ENCODE data around the gene KXD1.

KXD1 gene

GRCh38 chr19:18559685-18560084 is 2.0 kb downstream of the KXD1 start:
- H3K36me3 ChIP-seq (ENCODE audit: control insufficient read depth, low read length), result peaks cover 29% of the 10 kb centered on the region
- no peaks in the 10 kb centered on the region for H4K20me1 ChIP-seq (ENCODE audit: control insufficient read depth, insufficient read depth, low read depth, low read length)
- no peaks in the 10 kb centered on the region for H3F3A ChIP-seq (ENCODE audit: control insufficient read depth, insufficient read depth)
- peak overlapping the region; percentile 81 for H3K4me2 ChIP-seq (ENCODE audit: low read length)
- H3K9me3 ChIP-seq (ENCODE audit: control insufficient read depth, insufficient read depth, low read length), result no peaks in the 10 kb centered on the region
- TF ChIP-seq EZH2phosphoT487 (IDR thresholded peaks at IDR 0.05; ENCODE audit: borderline replicate concordance, low read length), result no peak
- TF ChIP-seq CTCF (IDR thresholded peaks at IDR 0.05; ENCODE audit: low read depth, low read length, poor library complexity, severe bottlenecking), result no peak
- H3K4me3 ChIP-seq (ENCODE audit: low read length), result no peak overlapping the region; the same call in 1 of the 2 replicates
- H3K27ac ChIP-seq (ENCODE audit: low read depth, low read length), result no peak overlapping the region
- H3K4me1 ChIP-seq (ENCODE audit: control insufficient read depth, low read length), result peaks cover 20% of the 10 kb centered on the region
- H3K27me3 ChIP-seq (ENCODE audit: control insufficient read depth, low read length), result no peaks in the 10 kb centered on the region
- no peaks in the 10 kb centered on the region for H3K9me2 ChIP-seq (replicated peaks; ENCODE audit: control insufficient read depth, low read length)
- peaks cover 27% of the 10 kb centered on the region for H3K79me2 ChIP-seq (ENCODE audit: control insufficient read depth, low read length)

- H3K9me3 ChIP-seq (ENCODE audit: control insufficient read depth, insufficient read depth, low read length), result no peaks in the 10 kb centered on the region
- H3K9me2 ChIP-seq (replicated peaks; ENCODE audit: control insufficient read depth, low read length), result no peaks in the 10 kb centered on the region
- H3K79me2 ChIP-seq (ENCODE audit: control insufficient read depth, low read length), result peaks cover 27% of the 10 kb centered on the region
- no peaks in the 10 kb centered on the region for H3K27me3 ChIP-seq (ENCODE audit: control insufficient read depth, low read length)
- no peak overlapping the region for H3K27ac ChIP-seq (ENCODE audit: low read depth, low read length)
- no peak overlapping the region for H3K4me3 ChIP-seq (ENCODE audit: low read length)
- no peaks in the 10 kb centered on the region for H4K20me1 ChIP-seq (ENCODE audit: control insufficient read depth, insufficient read depth, low read depth, low read length)
- peaks cover 48% of the 10 kb centered on the region for H3K36me3 ChIP-seq (ENCODE audit: control insufficient read depth, low read length)
- H3K4me2 ChIP-seq (ENCODE audit: low read length), result no peak overlapping the region
- H3F3A ChIP-seq (ENCODE audit: control insufficient read depth, insufficient read depth), result no peaks in the 10 kb centered on the region
- H3K4me1 ChIP-seq (ENCODE audit: control insufficient read depth, low read length), result peaks cover 16% of the 10 kb centered on the region
- TF ChIP-seq CTCF (IDR thresholded peaks at IDR 0.05; ENCODE audit: low read depth, low read length, poor library complexity, severe bottlenecking) (no peak), EZH2phosphoT487 (IDR thresholded peaks at IDR 0.05; ENCODE audit: borderline replicate concordance, low read length) (no peak)
Measured at GRCh38 chr19:18562086-18562485, 4.4 kb downstream of the KXD1 start.

GRCh38 chr19:18566953-18567352 is 9.3 kb downstream of the KXD1 start:
- Histone ChIP-seq H3K4me2 (ENCODE audit: low read length) (no peak overlapping the region), H3K79me2 (ENCODE audit: control insufficient read depth, low read length) (peaks cover 4% of the 10 kb centered on the region), H3K27ac (ENCODE audit: low read depth, low read length) (no peak overlapping the region), H3F3A (ENCODE audit: control insufficient read depth, insufficient read depth) (peaks cover 5% of the 10 kb centered on the region), H3K4me3 (ENCODE audit: low read length) (no peak overlapping the region), H3K9me2 (replicated peaks; ENCODE audit: control insufficient read depth, low read length) (no peaks in the 10 kb centered on the region), H3K9me3 (ENCODE audit: control insufficient read depth, insufficient read depth, low read length) (no peaks in the 10 kb centered on the region), H3K36me3 (ENCODE audit: control insufficient read depth, low read length) (peaks cover 60% of the 10 kb centered on the region), H3K27me3 (ENCODE audit: control insufficient read depth, low read length) (no peaks in the 10 kb centered on the region), H4K20me1 (ENCODE audit: control insufficient read depth, insufficient read depth, low read depth, low read length) (no peaks in the 10 kb centered on the region), H3K4me1 (ENCODE audit: control insufficient read depth, low read length) (peaks cover 8% of the 10 kb centered on the region)
- no peak for TF ChIP-seq CTCF (IDR thresholded peaks at IDR 0.05; ENCODE audit: low read depth, low read length, poor library complexity, severe bottlenecking)
- no peak for TF ChIP-seq EZH2phosphoT487 (IDR thresholded peaks at IDR 0.05; ENCODE audit: borderline replicate concordance, low read length)
